ELF-1 (cell line): ENCODE data around the gene FOXO6.
"Not testable (repeated sequence)": the region's sequence is repeated elsewhere in the genome, so short reads cannot be mapped to it uniquely, and the experiment has no call there.

Experiments used
- DNase-seq: peaks from one replicate; pipeline ENCODE4 v3.0.0-alpha.2; 2016; ENCODE audit warnings: low read depth, low spot score

Gene FOXO6

GRCh38 chr1:41328780-41329640 lies 32.2 kb upstream of the FOXO6 start:
- no peak for DNase-seq

DNA sequence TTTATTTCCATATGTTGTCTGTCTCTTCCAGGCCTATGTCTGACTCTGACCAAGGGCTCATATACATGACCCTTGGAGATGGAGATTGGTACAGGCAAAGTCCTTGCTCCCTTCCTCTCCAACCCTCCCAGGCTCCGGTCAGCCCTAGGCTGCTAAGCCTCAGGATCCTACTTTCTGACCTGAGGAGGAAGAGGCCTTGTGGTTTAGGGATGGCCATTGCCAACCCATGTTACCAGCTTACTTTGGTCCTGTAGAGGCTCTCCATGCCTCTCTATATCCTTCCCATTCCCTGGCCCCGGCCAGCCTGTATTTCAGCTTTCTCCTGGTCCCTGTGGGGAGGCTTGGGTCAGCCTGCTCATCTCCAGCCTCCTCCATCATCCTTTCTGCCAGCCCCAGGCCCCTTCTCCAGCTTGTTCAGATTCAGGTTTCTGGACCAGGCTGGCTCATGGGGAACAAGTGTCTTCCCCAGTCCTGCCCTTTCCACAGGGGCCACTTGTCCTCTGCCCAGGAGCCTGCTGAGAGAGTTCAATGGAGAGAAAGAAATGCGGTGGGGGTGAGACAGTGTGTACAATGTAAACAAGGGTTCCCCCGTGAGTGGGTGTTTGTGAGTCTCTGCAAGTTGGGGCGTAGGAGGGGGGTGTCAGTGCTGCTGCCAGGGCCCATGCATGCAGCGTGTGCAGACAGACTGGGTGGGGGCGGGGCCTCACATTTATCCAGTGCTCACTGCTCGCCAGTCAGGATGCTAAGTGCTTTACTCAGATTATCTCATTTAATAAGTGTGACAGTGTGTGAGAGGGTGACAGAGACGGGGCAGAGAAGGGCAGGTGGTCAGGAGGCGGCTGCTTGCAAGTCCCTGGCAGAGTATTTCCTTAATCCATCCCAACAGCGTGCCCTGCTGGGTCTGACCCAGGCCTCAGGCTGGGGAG lies 31.3 kb upstream of the FOXO6 start:
- DNase-seq, result no peak

- peak; percentile 74 for DNase-seq
Observed at GRCh38 chr1:41330588-41331545, 30.4 kb upstream of the FOXO6 start.

GRCh38 chr1:41331546-41331917 lies 29.7 kb upstream of the FOXO6 start:
- no peak for DNase-seq

GRCh38 chr1:41332161-41332560 lies 29.1 kb upstream of the FOXO6 start:
- DNase-seq, result not testable (repeated sequence)

- DNase-seq, result peak; percentile 33
Observed at GRCh38 chr1:41333146-41333784, 28.0 kb upstream of the FOXO6 start.

GRCh38 chr1:41338820-41339219 lies 22.4 kb upstream of the FOXO6 start:
- no peak for DNase-seq

DNA sequence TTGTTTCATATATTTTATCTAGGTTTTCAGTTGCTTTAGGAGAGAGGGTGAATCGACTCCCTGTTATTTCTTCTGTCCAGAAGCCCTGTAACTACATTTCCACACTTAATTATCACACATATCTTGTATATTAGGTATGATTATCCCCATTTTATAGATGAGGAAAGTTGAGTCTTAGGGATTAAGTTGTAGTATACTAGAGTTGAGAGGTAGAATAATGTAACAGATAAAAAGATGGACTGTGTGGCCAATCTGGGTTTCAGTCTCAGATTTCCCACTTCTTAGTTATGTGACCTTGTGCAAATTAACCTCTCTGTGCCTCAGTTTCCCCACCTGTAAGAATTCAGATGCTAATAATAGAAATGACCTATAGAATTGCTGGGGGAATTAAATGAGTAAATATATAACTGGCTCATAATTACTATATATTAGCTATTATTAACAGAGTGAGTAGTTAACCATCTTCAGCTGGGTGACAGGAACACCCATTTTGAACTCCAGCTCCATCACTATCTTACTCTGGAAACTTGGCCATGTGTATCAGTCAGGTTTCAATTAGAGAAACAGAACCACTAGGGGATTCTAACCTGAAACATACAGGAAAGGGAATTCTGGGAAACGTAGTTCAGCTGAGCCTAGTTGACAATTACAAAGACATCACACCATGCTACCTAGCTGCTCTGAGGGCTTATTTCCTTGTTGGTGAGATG lies 20.4 kb upstream of the FOXO6 start:
- DNase-seq, result no peak

GRCh38 chr1:41341365-41341683 lies 19.9 kb upstream of the FOXO6 start:
- DNase-seq, result no peak

- peak; percentile 74 for DNase-seq
Observed at GRCh38 chr1:41341772-41342562, 19.3 kb upstream of the FOXO6 start.

GRCh38 chr1:41342774-41343355 lies 18.4 kb upstream of the FOXO6 start:
- DNase-seq, result no peak

- DNase-seq, result no peak
Observed at GRCh38 chr1:41343790-41344699, 17.2 kb upstream of the FOXO6 start.

DNA sequence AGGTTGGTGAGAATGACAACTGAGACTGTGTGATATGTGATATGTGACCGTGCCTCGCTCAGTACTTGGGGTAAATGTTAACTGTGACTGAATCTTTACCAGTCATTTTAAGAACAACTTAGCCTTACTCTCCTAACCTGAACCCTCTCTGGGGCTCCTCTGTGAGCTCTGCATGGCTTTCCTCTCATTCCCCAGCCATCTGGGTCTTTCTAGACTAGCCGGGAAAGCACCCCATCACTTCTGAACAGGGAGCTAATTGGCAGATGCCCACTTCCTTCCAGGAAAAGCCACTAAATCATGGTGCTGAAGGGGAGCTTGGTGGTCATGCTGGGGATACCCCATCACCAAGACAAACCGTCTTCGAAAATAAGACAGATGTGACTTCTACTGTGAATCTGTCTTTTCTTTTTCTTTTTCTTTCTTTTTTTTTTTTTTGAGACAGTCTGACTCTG lies 16.5 kb upstream of the FOXO6 start:
- DNase-seq, result no peak

GRCh38 chr1:41345434-41346075 lies 15.7 kb upstream of the FOXO6 start:
- DNase-seq, result no peak

DNA sequence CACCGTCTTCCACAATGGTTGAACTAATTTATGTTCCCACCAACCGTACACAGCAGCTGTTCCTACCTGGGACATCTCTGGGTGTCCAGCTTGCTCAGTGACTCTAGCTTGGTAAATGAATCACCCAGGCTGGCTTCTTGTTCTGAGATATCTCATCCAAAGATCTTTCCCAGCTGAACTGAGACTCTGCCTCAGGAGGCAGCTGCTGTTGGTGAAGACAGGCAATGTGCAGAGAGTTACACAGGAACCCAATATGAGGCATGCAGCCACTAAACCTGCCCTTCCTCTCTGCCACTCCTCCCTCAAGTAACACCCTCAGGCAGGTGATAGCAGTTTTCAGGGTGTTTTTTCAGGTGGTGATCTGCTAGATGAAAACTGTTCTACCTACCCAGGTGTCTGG lies 14.0 kb upstream of the FOXO6 start:
- DNase-seq, result peak; percentile 62

GRCh38 chr1:41348394-41348793 lies 12.8 kb upstream of the FOXO6 start:
- DNase-seq, result no peak

DNA sequence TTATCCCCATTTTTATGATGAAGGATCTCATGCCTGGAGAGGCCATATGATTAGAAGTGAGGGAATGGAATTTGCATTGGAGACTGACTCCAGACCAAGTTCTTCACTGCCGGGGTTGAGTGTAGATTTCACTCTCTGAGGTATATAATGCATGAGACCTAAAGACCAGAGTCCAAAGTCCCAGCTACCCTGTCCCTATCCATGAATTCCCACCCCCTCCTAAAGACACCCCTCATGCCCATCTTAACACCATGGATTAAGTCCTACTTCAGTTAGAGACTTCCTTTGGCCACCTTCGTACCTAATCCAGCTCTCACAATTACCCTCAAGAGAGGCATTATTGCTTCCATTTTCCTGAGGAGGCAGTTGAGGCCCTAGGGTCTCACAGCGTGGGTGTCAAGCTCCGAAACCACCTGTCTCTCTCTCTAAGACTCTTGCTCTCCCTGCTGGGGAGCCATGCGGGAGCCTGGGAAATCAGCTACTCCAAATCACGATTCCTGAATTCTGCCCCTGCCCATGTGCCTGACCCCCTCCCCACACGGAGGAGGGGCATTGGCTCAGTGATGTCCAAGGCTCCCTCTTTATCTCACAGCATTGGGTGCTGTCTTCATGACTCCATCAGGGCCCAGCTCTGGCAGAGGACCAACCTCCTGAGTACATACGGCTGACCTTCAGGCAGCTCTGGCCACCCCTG lies 11.7 kb upstream of the FOXO6 start:
- no peak for DNase-seq
